KOPT-K1 (cell line): ENCODE measurements around the gene CHRD.

Source experiments
- H3K27ac ChIP-seq: fragments of 200-600 bp; sonication (generic); 2 replicates; pipeline ENCODE4 v1.5.1; 2016; ENCODE audit warnings: antibody characterized with exemption, mild to moderate bottlenecking, low read depth, low read length; ENCODE audit not compliant: poor library complexity, severe bottlenecking
- H3K36me3 ChIP-seq: fragments of 200-600 bp; sonication (generic); 2 replicates; pipeline ENCODE4 v1.5.1; 2017; ENCODE audit warnings: antibody characterized with exemption, mild to moderate bottlenecking, low read length, moderate library complexity; ENCODE audit not compliant: insufficient read depth
- H3K9me3 ChIP-seq: fragments of 200-600 bp; sonication (generic); 2 replicates; pipeline ENCODE4 v1.5.1; 2017; ENCODE audit warnings: antibody characterized with exemption, low read length, mild to moderate bottlenecking; ENCODE audit not compliant: insufficient read depth, poor library complexity, severe bottlenecking

The CHRD gene

DNA sequence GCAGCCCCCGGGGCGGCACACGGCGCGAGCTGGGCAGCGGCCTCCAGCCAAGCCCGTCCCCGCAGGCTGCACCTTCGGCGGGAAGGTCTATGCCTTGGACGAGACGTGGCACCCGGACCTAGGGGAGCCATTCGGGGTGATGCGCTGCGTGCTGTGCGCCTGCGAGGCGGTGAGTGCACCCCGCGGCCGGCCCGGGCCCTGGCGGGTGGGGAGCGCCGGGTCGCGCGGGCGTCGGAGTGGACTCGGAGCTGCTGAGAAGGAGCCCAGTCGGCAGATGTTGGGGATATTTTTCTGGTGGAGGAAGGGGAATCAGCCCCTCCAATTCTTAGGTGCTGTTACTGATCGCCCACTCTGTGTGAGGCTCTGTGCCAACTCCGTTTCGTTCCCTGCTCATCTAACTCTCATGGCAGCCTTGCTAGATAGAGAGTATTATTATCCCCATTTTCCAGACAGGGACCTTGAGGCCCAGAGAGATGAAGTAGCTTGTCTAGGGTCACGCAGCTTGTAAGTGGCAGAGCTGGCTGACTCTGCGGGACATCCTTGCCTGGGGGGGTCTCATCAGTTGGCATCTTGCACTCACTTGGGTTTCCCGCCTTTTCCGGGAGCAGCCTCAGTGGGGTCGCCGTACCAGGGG lies 890 bp downstream of the CHRD start:
- no peak overlapping the region for H3K27ac ChIP-seq
- H3K9me3 ChIP-seq, result no peaks in the 10 kb centered on the region

DNA sequence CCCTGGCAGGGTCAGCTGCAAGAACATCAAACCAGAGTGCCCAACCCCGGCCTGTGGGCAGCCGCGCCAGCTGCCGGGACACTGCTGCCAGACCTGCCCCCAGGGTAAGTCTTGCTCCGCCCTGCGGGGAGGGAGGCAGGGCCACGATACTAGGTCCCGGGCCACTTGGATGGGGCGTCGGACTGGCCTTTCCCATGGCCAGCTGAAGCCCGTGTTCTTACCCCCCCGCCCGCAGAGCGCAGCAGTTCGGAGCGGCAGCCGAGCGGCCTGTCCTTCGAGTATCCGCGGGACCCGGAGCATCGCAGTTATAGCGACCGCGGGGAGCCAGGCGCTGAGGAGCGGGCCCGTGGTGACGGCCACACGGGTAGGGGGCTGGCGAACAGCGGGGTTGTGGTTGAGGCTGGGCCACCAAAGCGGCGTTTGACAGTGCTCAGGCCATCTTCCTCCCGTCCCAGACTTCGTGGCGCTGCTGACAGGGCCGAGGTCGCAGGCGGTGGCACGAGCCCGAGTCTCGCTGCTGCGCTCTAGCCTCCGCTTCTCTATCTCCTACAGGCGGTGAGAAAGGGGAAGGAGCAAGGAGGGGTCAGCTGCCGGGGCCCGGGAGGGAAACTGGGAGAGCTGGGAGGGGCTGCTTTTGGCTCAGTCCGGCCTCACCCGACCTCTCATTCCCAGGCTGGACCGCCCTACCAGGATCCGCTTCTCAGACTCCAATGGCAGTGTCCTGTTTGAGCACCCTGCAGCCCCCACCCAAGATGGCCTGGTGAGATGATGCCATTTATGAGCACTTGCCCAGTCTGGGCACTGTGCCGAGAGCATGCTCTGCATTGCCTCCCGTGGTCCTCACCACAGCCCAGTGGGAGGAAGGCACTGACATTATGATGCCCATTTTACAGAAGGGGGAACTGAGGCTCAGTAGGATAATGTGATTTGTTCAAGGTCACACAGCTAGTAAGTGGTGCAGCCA lies 1.7 kb downstream of the CHRD start:
- Histone ChIP-seq H3K9me3 (no peaks in the 10 kb centered on the region), H3K36me3 (no peaks in the 10 kb centered on the region), H3K27ac (no peak overlapping the region)

More for the DNA sequence above, 890 bp downstream of the CHRD start:
- no peaks in the 10 kb centered on the region for H3K36me3 ChIP-seq

DNA sequence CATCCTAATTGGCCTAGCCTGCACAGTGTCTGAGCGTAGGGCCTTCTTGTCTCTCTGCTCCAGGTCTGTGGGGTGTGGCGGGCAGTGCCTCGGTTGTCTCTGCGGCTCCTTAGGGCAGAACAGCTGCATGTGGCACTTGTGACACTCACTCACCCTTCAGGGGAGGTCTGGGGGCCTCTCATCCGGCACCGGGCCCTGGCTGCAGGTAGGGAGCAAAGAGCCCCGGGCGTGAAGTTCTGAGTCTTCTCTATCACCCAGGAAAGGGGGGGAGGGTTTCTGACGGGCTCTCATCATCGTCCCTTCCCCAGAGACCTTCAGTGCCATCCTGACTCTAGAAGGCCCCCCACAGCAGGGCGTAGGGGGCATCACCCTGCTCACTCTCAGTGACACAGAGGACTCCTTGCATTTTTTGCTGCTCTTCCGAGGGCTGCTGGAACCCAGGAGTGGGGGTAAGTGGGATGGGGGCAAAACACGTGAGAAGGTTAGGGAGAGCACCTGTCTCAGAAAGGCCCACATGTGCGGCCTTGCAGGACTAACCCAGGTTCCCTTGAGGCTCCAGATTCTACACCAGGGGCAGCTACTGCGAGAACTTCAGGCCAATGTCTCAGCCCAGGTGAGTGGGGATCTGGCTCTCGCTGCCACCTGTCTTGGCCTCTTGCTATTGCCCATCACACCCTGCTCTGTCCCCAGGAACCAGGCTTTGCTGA lies 2.6 kb downstream of the CHRD start:
- Histone ChIP-seq H3K9me3 (no peaks in the 10 kb centered on the region), H3K36me3 (no peaks in the 10 kb centered on the region), H3K27ac (no peak overlapping the region)

DNA sequence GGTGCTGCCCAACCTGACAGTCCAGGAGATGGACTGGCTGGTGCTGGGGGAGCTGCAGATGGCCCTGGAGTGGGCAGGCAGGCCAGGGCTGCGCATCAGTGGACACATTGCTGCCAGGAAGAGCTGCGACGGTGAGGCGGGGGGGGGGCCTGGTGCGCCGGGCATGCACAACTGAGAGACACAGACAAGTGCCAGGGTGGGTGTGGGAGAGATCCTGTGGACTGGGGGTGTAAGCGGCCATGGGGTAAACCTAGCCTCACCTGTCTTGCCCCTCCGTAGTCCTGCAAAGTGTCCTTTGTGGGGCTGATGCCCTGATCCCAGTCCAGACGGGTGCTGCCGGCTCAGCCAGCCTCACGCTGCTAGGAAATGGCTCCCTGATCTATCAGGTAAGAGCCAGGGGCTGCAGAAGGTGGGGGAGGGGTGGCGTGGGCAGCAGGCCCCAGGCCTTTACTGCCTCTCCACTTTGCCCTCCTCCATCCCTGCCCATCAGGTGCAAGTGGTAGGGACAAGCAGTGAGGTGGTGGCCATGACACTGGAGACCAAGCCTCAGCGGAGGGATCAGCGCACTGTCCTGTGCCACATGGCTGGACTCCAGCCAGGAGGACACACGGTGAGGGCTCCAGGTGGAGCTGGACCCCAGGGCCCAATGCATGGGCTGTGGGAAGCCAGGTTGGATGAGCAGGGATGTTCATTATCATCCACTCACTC lies 3.3 kb downstream of the CHRD start:
- no peak overlapping the region for H3K27ac ChIP-seq
- H3K36me3 ChIP-seq, result no peaks in the 10 kb centered on the region
- no peaks in the 10 kb centered on the region for H3K9me3 ChIP-seq

DNA sequence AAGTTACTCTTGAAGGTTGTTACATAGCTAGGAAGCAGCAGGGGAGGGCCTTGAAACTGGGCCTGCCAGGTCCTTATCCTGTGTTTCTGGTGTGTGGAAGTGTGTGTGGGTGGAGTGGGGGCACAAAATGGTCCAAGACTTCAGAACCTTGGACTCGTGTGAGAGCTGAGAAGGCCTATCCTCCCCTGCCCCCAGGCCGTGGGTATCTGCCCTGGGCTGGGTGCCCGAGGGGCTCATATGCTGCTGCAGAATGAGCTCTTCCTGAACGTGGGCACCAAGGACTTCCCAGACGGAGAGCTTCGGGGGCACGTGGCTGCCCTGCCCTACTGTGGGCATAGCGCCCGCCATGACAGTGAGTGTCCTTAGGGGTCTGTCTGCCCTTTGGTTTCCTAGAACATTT lies 4.5 kb downstream of the CHRD start:
- H3K9me3 ChIP-seq, result no peaks in the 10 kb centered on the region
- no peaks in the 10 kb centered on the region for H3K36me3 ChIP-seq
- H3K27ac ChIP-seq, result no peak overlapping the region

DNA sequence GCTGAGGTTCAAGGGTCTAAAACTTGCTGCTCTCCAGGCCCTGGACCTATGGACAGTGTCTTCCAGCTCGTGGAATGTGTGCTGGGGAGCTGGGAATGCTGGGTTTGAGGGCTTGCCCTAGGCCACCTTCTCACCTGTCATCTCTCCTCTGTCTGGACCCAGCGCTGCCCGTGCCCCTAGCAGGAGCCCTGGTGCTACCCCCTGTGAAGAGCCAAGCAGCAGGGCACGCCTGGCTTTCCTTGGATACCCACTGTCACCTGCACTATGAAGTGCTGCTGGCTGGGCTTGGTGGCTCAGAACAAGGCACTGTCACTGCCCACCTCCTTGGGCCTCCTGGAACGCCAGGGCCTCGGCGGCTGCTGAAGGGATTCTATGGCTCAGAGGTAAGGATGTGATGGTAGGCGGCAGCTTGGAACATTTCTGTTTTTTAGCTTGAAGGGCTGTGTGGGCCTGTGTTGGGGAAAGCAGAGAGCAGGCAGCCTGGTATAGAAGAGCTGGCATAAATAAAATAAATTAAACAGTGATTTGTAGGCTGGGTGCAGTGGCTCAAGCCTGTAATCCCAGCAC lies 5.1 kb downstream of the CHRD start:
- Histone ChIP-seq H3K27ac (no peak overlapping the region), H3K9me3 (no peaks in the 10 kb centered on the region), H3K36me3 (no peaks in the 10 kb centered on the region)

DNA sequence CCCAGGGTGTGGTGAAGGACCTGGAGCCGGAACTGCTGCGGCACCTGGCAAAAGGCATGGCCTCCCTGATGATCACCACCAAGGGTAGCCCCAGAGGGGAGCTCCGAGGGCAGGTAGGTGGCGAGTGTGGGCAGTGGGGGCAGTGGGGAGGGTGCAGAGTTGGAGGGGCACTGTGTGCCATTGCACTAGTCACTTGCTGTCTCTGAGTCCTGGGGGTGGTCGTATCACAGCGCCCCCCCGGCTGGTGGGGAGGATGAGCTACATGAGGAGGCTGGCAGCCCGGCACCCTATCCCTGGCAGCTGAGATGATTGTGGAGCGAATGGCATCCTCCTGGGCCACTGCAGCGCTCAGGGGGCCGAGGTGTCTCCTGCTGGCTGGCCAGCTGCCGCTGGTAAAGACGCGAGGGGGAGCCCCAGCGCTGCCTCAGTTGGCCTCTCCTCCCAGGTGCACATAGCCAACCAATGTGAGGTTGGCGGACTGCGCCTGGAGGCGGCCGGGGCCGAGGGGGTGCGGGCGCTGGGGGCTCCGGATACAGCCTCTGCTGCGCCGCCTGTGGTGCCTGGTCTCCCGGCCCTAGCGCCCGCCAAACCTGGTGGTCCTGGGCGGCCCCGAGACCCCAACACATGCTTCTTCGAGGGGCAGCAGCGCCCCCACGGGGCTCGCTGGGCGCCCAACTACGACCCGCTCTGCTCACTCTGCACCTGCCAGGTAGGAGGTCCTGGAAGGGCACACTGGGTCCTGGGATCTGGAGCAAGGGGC lies 6.4 kb downstream of the CHRD start:
- Histone ChIP-seq H3K9me3 (no peaks in the 10 kb centered on the region), H3K27ac (no peak overlapping the region)

DNA sequence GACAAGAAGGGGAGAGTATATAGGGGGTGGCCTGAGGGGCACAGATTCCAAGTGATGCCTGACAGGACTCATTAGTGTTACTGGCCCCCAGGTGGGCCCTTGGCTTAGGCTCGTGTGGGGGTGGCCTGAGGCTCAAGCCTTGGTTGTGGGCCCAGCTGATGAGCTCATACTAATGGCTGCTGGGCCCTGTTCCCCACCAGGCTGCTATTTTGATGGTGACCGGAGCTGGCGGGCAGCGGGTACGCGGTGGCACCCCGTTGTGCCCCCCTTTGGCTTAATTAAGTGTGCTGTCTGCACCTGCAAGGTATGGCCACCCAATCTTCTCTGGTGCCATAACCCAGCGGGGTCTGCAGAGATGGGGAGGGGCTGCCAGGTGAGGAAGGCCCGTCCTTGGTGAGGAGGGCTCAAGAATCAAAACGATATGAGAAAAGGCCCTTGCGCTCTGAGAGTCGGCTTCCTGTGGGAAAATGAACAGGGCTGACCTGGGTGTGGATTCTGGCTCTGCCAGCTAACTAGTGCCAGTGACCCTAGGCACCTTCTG lies 7.4 kb downstream of the CHRD start:
- no peak overlapping the region for H3K27ac ChIP-seq

More for the DNA sequence above, 6.4 kb downstream of the CHRD start:
- no peaks in the 10 kb centered on the region for H3K36me3 ChIP-seq

DNA sequence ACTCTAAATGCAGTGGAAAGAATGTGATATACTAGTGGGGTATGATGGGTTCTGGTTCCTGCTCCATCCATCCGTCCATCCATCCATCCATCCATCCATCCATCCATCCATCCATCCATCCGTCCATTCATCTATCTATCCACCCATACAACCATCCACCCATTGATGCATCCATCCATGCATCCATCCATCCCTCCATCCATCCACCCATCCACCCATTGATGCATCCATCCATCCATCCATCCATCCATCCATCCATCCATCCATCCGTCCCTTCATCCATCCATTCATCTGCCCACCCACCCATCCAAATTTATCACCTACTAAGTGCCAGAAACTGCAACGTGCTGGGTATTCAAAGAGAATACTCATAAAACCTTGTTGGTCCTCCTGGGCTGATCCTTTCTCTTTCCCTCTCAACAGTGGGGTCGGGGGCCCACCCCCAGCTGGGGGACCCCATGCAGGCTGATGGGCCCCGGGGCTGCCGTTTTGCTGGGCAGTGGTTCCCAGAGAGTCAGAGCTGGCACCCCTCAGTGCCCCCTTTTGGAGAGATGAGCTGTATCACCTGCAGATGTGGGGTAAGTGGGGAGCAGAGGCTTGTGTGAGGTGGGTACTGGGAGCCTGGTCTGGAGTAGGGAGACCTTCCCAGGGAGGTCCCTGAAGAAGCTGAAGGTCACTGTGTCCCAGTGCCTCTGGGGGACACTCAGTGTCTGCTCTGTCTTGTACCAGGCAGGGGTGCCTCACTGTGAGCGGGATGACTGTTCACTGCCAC lies 8.5 kb downstream of the CHRD start:
- Histone ChIP-seq H3K36me3 (no peaks in the 10 kb centered on the region), H3K9me3 (no peaks in the 10 kb centered on the region), H3K27ac (no peak overlapping the region)

More for the DNA sequence above, 7.4 kb downstream of the CHRD start:
- Histone ChIP-seq H3K36me3 (no peaks in the 10 kb centered on the region), H3K9me3 (no peaks in the 10 kb centered on the region)

DNA sequence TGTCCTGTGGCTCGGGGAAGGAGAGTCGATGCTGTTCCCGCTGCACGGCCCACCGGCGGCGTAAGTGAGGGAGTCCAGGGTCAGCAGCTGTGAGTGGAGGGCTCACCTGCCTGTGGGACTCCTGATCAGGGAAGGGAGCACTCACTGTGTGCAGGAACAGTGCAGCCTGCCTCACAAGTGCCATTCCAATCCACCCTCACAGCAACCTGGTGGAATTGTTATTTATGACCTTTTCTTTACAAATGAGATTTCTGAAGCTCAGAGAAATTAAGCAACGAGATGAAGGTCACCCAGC lies 9.0 kb downstream of the CHRD start:
- Histone ChIP-seq H3K36me3 (no peaks in the 10 kb centered on the region), H3K27ac (no peak overlapping the region), H3K9me3 (no peaks in the 10 kb centered on the region)

DNA sequence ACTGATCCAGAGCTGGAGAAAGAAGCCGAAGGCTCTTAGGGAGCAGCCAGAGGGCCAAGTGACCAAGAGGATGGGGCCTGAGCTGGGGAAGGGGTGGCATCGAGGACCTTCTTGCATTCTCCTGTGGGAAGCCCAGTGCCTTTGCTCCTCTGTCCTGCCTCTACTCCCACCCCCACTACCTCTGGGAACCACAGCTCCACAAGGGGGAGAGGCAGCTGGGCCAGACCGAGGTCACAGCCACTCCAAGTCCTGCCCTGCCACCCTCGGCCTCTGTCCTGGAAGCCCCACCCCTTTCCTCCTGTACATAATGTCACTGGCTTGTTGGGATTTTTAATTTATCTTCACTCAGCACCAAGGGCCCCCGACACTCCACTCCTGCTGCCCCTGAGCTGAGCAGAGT lies 9.5 kb downstream of the CHRD start:
- Histone ChIP-seq H3K27ac (no peak overlapping the region), H3K36me3 (no peaks in the 10 kb centered on the region), H3K9me3 (no peaks in the 10 kb centered on the region)

DNA sequence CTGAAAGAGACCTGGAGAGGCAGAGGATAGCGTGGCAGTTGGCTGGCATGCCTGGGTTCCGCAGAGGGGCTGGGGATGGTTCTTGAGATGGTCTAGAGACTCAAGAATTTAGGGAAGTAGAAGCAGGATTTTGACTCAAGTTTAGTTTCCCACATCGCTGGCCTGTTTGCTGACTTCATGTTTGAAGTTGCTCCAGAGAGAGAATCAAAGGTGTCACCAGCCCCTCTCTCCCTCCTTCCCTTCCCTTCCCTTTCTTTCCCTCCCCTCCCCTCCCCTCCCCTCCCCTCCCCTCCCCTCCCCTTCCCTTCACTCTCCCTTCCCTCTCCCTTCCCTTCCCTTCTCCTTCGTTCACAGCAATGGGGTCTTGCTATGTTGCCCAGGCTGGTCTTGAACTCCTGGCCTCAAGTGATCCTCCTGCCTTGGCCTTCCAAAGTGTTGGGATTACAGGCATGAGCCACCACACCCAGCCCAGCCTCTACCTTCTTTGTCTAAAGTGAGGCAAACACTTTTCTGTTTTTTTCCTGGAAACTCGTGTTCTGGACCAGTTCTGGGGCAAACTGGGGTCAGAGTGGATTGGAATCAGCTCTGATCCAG lies 10.2 kb downstream of the CHRD start:
- Histone ChIP-seq H3K27ac (no peak overlapping the region), H3K36me3 (no peaks in the 10 kb centered on the region)

DNA sequence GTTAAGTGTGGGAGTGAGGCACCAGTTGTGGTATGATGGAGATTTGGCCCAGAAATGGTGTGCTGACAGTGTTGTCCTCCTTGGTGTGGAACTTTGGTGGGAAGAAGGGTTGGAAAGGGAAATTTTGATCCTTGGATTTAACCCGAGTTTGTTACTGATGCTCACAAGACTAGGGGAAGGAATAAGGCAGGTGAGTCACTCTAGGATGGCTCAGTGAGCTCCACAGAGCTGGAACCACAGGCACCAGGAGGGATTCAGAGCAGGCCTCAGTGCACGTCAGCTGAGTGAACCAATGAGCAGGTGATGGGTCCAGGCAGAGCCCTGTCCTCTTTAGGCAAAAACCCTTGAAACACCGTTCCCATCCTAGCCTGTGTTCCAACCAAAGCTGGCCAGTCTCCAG lies 11.4 kb downstream of the CHRD start:
- H3K9me3 ChIP-seq, result no peaks in the 10 kb centered on the region
- no peak overlapping the region for H3K27ac ChIP-seq
- H3K36me3 ChIP-seq, result no peaks in the 10 kb centered on the region

More for the DNA sequence above, 10.2 kb downstream of the CHRD start:
- no peaks in the 10 kb centered on the region for H3K9me3 ChIP-seq
